Suprapubic skin (tissue), 4 donors: ENCODE measurements around the gene MMP2. TPM values are rescaled to one million over a fixed set of nuclear protein-coding genes. Genes with fewer than 3 reads are reported as not detected.

Experiments used
- DNase-seq, 2 donors: peaks; one replicate each; pipeline ENCODE4 v3.0.0-alpha.2; 2019; ENCODE audit warnings: low spot score in 2 of 2
- H3K27ac ChIP-seq: fragments of 200-600 bp; sonication (generic); one replicate; pipeline ENCODE4 v1.5.1; 2019
- H3K27me3 ChIP-seq: fragments of 200-600 bp; sonication (generic); one replicate; pipeline ENCODE4 v1.5.1; 2019
- H3K36me3 ChIP-seq: fragments of 200-600 bp; sonication (generic); one replicate; pipeline ENCODE4 v1.5.1; 2019
- H3K4me1 ChIP-seq: fragments of 200-600 bp; sonication (generic); one replicate; pipeline ENCODE4 v1.5.1; 2019
- H3K4me3 ChIP-seq: fragments of 200-600 bp; sonication (generic); one replicate; pipeline ENCODE4 v1.5.1; 2019; ENCODE audit warnings: mild to moderate bottlenecking
- H3K9me3 ChIP-seq: fragments of 200-600 bp; sonication (generic); one replicate; pipeline ENCODE4 v1.5.1; 2019
- CTCF ChIP-seq, 2 donors: fragments of 200-600 bp in 1 of 2; fragments of 450-650 bp in 1 of 2; sonication (generic) in 1 of 2; IDR thresholded peaks; one replicate each; pipeline ENCODE4 v1.5.1; 2016 to 2019; ENCODE audit warnings: antibody characterized with exemption in 2 of 2, mild to moderate bottlenecking in 1 of 2, moderate library complexity in 1 of 2
- EP300 ChIP-seq: sonication (generic); formaldehyde crosslinking; IDR thresholded peaks from one replicate; pipeline ENCODE4 v1.6.1; 2017; ENCODE audit warnings: antibody characterized with exemption
- POLR2A ChIP-seq, 2 donors: fragments of 450-650 bp; IDR thresholded peaks; one replicate each; pipeline ENCODE4 v1.6.1; 2017; ENCODE audit warnings: antibody characterized with exemption in 2 of 2, mild to moderate bottlenecking in 2 of 2, moderate library complexity in 2 of 2
- POLR2AphosphoS5 ChIP-seq, 3 donors: sonication (generic); formaldehyde crosslinking; IDR thresholded peaks; one replicate each; pipeline ENCODE4 v1.6.1; 2017; ENCODE audit warnings: antibody characterized with exemption in 3 of 3
- WGBS: methylation state at CpG from one replicate; pipeline ENCODE4 v1.1.5; 2018; 5-methylcytosine and 5-hydroxymethylcytosine counted together
- total RNA-seq, 4 donors: library from RNA; depleted of rRNA; stranded (reverse); fragments of >200 nt; gene quantifications; one replicate each; pipeline ENCODE4 v1.1.0, GENCODE V29; 2016

MMP2 gene
- total RNA-seq, 4 donors from 2014 or later: 71.4 to 175 (median 120) TPM

DNA sequence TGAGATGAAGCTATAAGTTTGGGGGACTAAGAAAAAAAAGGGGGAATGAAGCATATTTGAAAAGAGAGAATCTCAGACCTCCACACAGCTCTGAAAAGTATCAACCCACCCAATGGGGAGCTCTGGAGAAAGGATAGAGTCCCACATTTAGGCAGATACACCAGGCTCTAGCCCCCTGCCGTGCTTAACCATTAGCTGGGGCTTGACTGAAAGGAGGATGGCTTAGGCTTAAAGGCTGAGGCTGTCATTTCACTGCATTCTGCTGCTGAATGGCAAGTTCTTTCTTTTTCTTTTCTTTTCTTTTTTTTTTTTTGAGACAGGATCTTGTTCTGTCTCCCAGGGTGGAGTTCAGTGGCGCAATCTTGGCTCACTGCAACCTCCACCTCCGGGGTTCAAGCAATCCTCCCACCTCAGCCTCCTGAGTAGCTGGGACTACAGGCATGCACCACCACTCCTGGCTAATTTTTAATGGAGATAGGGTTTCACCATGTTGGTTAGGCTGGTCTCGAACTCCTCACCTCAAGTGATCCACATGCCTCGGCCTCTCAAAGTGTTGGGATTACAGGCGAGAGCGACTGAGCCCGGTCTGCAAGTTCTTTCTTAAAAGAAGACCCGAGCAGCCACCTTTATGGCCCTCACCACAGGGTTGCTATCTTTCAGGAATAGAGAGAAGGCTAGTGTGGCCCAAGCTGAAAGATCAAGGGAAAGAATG lies 9.0 kb upstream of the MMP2 start:
- H3K36me3 ChIP-seq: no peaks in the 10 kb centered on the region
- no peak for DNase-seq
- H3K4me1 ChIP-seq: peaks cover 21% of the 10 kb centered on the region
- peak overlapping the region; percentile 90 for H3K27ac ChIP-seq
- H3K27me3 ChIP-seq: no peaks in the 10 kb centered on the region
- no peak for TF ChIP-seq POLR2AphosphoS5 (IDR thresholded peaks at IDR 0.05)
- no peaks in the 10 kb centered on the region for H3K9me3 ChIP-seq
- no peak overlapping the region for H3K4me3 ChIP-seq
- 80% methylated on average over 9 of the region's 9 CpGs for WGBS

DNA sequence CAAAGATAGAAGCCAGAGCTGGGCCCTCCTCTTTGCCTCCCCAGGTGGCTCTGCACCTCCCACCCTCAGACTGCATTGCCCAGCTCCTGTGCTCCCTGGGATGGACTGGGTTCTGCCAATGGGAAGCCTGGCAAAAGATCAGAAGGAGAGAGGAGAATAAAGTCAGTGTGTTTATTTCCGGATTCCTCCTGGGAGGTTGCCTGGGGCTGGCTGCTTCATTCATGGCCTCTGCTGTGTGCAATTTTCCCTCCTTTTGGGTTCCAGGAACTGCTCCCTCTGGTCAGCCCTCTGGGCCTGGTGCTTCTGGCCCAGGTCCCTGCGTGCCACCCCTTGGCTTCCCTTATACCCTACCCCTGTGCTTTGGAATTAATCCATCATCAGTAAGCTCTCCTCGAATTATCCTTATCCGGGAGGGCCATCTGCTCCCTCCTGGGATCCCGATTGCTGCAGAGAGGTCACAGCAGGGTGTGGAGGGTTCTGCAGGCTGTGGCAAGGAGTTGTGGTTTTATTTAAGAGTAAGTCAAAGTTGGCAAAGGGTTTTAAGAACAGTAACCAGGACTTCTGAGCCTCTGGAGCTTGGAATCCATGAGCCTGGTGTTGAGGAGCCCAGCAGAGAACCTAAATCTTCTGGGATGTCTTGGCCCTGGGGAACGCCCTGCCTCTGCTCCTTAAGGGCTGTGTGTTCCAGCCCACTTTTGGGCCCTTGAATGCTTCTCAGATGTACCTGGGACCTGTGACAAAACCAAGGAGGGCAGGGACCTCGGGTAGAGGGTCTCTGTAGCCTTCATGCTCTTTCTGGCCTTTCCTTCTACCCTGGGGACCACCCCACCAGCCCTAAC lies 8.2 kb upstream of the MMP2 start:
- peak overlapping the region; percentile 90 for H3K27ac ChIP-seq
- H3K36me3 ChIP-seq: no peaks in the 10 kb centered on the region
- H3K4me1 ChIP-seq: peaks cover 21% of the 10 kb centered on the region
- H3K4me3 ChIP-seq: no peak overlapping the region
- no peak for DNase-seq
- WGBS: 24% methylated on average over 7 of the region's 7 CpGs
- H3K9me3 ChIP-seq: no peaks in the 10 kb centered on the region
- TF ChIP-seq EP300 (no peak), POLR2AphosphoS5 (IDR thresholded peaks at IDR 0.05) (no peak), POLR2A (IDR thresholded peaks at IDR 0.05) (no peak), CTCF (IDR thresholded peaks at IDR 0.05) (no peak)
- H3K27me3 ChIP-seq: no peaks in the 10 kb centered on the region

- no peak for TF ChIP-seq EP300
- no peak for TF ChIP-seq POLR2A (IDR thresholded peaks at IDR 0.05)
- TF ChIP-seq CTCF (IDR thresholded peaks at IDR 0.05): no peak
- no peak for TF ChIP-seq POLR2AphosphoS5 (IDR thresholded peaks at IDR 0.05)
- Histone ChIP-seq H3K4me1 (peaks cover 25% of the 10 kb centered on the region), H3K9me3 (no peaks in the 10 kb centered on the region), H3K4me3 (no peak overlapping the region), H3K36me3 (no peaks in the 10 kb centered on the region), H3K27me3 (no peaks in the 10 kb centered on the region), H3K27ac (peak overlapping the region; percentile 90)
- WGBS: 55% methylated on average over 4 of the region's 4 CpGs
- no peak for DNase-seq
These were observed 7.4 kb upstream of the MMP2 start for GRCh38 chr16:55471448-55472097.

DNA sequence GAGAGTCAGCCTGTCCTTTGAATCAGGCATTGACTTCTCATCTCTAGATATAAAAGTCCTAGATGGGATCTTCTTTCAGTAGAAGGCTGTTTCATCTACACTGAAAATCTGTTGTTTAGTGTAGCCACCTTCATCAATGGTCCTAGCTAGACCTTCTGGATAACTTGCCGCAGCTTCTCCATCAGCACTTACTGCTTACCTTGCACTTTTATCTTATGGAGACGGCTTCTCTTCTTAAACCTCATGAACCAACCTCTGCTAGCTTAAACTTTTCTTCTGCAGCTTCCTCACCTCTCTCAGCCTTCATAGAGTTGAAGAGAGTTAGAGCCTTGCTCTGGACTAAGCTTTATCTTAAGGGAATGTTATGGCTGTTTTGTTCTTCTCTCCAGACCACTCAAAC lies 5.4 kb upstream of the MMP2 start:
- Histone ChIP-seq H3K9me3 (no peaks in the 10 kb centered on the region), H3K27ac (no peak overlapping the region), H3K4me1 (peaks cover 35% of the 10 kb centered on the region), H3K36me3 (no peaks in the 10 kb centered on the region), H3K27me3 (no peaks in the 10 kb centered on the region), H3K4me3 (no peak overlapping the region)
- TF ChIP-seq CTCF (IDR thresholded peaks at IDR 0.05): no peak
- no peak for TF ChIP-seq POLR2AphosphoS5 (IDR thresholded peaks at IDR 0.05)
- no peak for TF ChIP-seq EP300
- TF ChIP-seq POLR2A (IDR thresholded peaks at IDR 0.05): no peak
- WGBS: 89% methylated on average over 2 of the region's 2 CpGs
- no peak for DNase-seq

DNA sequence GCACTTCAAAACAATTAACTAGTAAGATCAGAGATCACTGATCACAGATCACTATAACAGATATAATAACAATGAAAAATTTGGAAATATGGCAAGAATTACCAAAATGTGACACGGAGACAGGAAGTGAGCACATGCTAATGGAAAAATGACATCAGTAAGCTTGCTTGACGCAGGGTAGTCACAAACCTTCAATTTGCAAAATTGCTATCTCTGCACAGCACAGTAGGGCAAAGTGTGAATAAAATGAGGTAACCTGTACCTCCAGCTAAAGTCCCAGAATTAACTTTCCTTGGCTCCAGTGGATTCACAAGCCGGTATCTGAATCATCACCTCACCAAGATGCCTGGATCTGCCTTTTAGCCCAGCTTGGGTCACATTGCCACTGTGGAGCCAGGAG lies 4.2 kb upstream of the MMP2 start:
- Histone ChIP-seq H3K9me3 (no peaks in the 10 kb centered on the region), H3K27ac (peak overlapping the region; percentile 95), H3K36me3 (no peaks in the 10 kb centered on the region), H3K4me1 (peaks cover 47% of the 10 kb centered on the region), H3K27me3 (peaks cover 11% of the 10 kb centered on the region), H3K4me3 (no peak overlapping the region)
- 90% methylated on average over 3 of the region's 3 CpGs for WGBS
- TF ChIP-seq POLR2AphosphoS5 (IDR thresholded peaks at IDR 0.05) (no peak), EP300 (no peak), CTCF (IDR thresholded peaks at IDR 0.05) (no peak), POLR2A (IDR thresholded peaks at IDR 0.05) (no peak)
- no peak for DNase-seq
